ENCODE data around the gene NDUFS8.

DNA sequence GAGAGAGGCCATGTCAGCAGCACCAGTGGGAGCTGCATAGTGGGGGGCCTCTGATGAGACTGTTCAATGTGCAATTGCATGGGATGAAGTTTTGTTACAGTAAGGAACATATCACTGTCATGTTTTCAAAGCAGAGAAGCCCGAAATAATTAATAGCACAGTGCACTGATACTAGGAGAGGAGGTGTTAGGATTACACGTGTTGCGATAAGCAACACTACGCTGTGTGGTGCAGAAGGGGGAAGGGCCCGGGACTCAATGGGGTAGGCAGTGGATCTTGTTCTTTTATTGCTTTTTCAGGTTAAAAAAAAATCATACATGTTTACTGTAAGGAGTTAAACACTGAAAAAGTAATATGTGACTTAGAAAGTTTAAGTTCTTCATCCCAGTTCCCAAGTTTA lies 37.5 kb downstream of the NDUFS8 start:
- TF ChIP-seq CTCF (IDR thresholded peaks at IDR 0.05) (no peak), POLR2A (IDR thresholded peaks at IDR 0.05) (no peak)
